ENCODE data around the gene HDAC9.

GRCh38 chr7:18555968-18556367 lies 60.4 kb downstream of the HDAC9 start:
- TF ChIP-seq SIN3A (IDR thresholded peaks at IDR 0.05; ENCODE audit: borderline replicate concordance, insufficient read depth, low read length): no peak
- no peak for TF ChIP-seq TAF1 (IDR thresholded peaks at IDR 0.05; ENCODE audit: borderline replicate concordance, insufficient read depth, low read length)
- TF ChIP-seq POLR2AphosphoS5 (IDR thresholded peaks at IDR 0.05; ENCODE audit: low read depth, low read length): no peak
- TF ChIP-seq REST (IDR thresholded peaks at IDR 0.05; ENCODE audit: insufficient read depth in 1 of 2, low read depth in 2 of 2, low read length in 2 of 2): no peak
- TF ChIP-seq FOXP2 (optimal IDR thresholded peaks at IDR 0.05; ENCODE audit: borderline replicate concordance, extremely low read depth, extremely low read length, insufficient read depth): no peak

Measured in PFSK-1 (cell line).